HT-29 (cell line): ENCODE measurements around the gene MYH3. TPM values are rescaled to one million over a fixed set of nuclear protein-coding genes. Genes with fewer than 3 reads are reported as not detected.

Source experiments
- DNase-seq: peaks from one replicate; pipeline ENCODE4 v3.0.0-alpha.2; 2015; ENCODE audit warnings: low spot score
- total RNA-seq: library from RNA; depleted of rRNA; stranded (reverse); fragments of >200 nt; shearing (Covaris generic); gene quantifications from 2 replicates; pipeline ENCODE4 v1.2.3, GENCODE V29; 2014

MYH3 gene
- total RNA-seq, 1 experiment from 2014 or later: 0.25 TPM

GRCh38 chr17:10649602-10650001 is 7.5 kb downstream of the MYH3 start:
- DNase-seq: no peak

- DNase-seq: no peak
Observed at GRCh38 chr17:10648956-10649355, 8.2 kb downstream of the MYH3 start.

- DNase-seq: no peak
Observed at GRCh38 chr17:10648381-10648780, 8.7 kb downstream of the MYH3 start.

DNA sequence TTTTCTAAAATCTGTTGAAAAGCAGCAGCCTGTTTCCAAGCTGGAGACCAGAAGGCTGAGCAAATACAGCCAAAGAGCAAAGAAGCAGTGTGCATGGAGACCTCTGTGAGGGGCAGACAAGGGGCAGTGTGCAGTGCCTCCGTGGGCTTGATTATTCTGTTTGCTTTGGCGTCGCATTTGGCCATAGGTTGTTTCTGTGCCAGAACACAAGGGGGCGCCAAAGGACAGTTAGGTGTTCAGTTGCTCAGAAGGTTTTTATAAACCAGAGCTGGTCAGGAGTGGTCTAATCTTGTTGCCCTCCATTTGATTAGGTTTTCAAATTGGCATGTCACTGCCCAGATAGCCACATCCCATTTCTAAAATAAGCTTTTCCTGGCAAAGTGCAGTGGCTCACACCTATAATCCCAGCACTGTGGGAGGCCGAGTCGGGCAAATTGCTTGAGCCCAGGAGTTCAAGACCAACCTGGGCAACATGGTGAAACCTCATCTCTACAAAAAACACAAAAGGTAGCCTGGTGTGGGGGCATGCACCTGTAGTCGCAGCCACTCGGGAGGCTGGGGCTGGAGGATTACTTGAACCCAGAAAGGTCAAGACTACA is 10.6 kb downstream of the MYH3 start:
- DNase-seq: peak; percentile 64

GRCh38 chr17:10640475-10640874 is 16.6 kb downstream of the MYH3 start:
- DNase-seq: no peak

- DNase-seq: no peak
Observed at GRCh38 chr17:10638151-10638550, 19.0 kb downstream of the MYH3 start.

- DNase-seq: no peak
Observed at GRCh38 chr17:10635290-10635689, 21.8 kb downstream of the MYH3 start.

DNA sequence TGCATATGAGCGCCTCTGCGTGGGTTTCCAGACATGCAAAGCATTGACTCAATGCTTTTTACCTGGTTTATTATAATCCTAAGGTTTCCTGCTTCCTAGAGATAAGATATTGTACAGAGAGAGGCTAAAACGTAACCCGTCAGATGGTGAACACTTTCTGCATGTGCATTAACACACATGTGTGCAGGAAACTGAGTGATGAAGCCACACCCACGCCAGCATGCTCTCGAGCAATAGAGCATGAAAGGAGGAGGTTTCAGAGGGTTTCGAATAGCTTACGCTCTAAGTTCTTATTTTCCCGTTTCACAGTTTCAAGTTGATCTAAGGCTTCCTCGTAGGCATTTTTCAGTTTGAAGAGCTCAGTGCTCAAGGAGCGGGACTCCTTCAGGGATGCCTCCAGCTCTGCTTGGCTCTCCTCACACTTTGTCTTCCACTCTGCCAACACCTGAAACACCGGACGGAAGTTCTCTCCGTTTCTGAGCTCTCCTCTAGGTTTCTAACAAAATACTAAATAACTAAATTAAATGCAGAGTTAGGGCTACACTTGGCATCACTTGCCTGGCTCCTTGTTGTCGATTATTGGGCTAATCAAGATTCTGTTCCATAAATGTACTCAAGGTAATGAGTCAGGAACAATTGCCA is 23.2 kb downstream of the MYH3 start:
- DNase-seq: no peak

DNA sequence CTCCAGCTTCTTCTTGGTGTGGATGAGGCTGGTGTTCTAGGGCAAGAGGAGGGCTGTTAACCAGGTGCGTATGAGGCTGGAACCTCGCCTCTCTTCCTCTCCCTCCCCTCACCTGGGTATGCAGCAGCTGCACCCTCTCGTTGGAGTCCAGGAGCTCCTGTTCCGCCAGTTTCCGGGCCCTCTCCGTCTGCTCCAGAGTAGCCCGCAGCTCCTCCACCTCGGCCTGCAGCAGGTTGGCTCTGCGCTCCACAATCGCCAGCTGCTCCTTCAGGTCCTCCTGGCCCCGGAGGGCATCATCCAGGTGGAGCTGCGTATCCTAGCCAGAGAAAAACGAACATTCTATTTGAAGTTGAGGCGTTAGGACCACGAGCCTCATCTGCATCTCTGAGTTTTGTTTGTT is 25.4 kb downstream of the MYH3 start:
- no peak for DNase-seq

- no peak for DNase-seq
Observed at GRCh38 chr17:10631048-10631700, 25.9 kb downstream of the MYH3 start.

DNA sequence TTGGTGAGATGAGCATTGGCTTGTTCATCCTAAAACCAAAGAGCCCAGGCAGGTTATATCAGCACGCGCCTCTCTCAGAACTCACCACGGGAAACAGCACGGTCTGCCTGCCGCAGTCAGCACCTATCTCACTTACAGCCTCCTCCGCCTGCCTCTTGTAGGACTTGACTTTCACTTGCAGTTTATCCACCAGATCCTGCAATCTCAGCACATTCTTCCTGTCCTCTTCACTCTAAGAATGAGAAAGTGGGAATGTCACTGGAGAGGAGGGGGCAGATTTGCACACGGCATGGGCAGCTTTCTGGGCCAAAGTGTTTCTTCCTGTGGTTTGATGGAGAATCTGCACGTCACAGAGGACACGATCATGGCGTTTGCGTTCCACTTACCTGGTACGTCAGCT is 27.4 kb downstream of the MYH3 start:
- DNase-seq: no peak

DNA sequence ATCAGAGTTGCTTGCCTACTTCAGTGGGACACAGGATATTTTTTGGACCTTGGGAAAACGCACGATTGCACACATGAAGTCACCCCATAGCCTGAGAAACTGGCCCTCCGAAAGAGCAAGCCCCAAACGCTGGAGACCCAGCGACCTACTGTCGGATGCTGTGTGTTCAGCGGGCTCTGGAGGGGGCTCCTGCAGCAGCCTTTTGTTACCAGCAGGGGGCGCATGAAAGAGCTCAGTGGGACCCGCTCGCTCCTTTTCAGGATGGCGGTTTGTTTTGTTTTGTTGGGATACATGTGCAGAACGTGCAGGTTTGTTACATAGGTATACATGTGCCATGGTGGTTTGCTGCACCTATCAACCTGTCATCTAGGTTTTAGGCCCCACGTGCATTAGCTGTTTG is 28.4 kb downstream of the MYH3 start:
- DNase-seq: no peak

DNA sequence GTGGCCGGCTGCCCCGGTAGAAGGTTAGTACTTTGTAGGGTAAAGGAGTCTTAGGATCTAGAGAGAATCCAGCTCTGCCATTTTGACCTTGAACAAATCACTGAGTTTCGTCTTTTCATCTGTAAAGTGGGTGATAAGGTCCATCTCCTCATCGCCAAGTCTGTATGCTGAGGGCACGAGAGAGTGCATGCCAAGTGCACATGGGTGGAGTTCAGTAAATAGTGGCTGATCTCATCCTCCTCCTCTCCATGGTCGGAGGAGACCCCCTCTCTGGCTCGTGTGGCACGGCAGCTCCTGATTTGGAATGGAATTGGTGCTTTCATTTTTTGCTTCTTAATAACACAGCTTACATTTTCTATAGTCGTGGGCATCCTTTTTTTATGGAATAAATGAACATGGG is 30.7 kb downstream of the MYH3 start:
- DNase-seq: no peak

GRCh38 chr17:10624969-10625368 is 32.1 kb downstream of the MYH3 start:
- DNase-seq: no peak

DNA sequence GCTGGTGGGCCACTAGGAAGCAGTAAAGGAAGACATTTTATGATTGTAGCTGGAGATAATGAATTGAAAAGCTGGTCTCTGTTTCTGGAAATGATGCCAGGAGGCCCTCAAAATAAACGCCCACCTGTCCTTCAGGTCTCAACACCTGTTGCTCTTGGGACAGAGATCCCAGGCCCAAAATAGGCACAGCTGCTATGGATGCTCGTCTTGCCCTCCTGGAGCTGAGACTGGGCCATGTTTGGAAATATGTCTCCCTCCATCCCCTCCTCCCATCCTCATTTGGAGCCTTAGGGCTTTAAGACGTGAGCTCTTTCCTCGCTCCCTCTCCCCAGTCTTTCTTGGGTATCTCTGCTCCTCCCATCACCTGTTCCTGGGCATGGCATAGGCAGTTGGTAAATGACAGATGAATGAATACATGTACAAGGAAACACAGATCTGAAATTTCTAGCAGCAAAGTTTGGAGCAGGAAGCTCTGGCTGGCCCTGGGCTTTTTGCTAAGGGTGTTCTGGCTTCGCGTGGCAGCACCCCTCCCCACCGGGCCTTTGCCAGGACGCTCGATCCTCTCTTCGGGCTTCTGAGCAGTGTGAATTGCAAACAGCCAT is 33.3 kb downstream of the MYH3 start:
- DNase-seq: no peak

DNA sequence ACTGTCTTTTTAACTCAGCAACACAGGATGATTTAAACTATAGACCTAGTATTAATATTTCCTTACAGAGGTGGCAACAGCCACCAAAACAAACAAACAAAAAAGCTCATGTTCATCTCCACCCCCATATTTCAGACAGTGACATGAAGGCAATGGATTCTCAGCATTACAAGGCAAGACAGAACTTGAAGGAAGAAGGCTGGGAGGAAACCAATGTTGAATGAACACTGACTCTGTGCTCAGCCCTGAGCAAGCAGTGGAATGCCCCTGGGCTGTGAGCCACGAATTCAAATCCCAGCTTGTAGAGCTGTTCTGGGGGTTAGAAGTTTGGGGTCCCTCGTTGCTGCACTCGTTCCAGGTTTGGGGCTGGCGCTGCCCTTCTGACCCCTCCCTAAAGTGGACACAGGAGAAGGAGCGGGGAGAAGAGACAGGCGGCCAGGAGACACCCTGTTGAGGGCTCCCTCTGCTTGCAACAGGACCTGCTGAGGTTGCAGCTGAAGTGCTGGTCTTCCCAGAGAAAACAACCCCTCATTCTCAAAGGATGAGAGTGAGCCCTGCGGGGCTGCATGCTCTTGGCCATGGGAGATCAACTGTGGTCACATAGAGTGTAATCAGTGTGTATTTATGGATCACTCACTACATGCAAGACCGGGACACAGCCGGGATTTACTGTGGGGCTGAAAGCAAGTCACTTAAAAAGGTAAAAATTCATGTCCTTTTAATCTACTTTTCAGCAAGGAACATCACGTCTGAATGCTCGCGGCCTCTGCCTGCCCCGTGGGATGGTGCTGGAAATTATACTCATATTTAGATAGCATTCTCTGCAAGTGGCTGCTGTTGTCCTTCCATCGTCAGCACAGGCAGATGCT is 34.3 kb downstream of the MYH3 start:
- no peak for DNase-seq

GRCh38 chr17:10621397-10621796 is 35.7 kb downstream of the MYH3 start:
- no peak for DNase-seq

- no peak for DNase-seq
Observed at GRCh38 chr17:10620823-10621222, 36.3 kb downstream of the MYH3 start.

DNA sequence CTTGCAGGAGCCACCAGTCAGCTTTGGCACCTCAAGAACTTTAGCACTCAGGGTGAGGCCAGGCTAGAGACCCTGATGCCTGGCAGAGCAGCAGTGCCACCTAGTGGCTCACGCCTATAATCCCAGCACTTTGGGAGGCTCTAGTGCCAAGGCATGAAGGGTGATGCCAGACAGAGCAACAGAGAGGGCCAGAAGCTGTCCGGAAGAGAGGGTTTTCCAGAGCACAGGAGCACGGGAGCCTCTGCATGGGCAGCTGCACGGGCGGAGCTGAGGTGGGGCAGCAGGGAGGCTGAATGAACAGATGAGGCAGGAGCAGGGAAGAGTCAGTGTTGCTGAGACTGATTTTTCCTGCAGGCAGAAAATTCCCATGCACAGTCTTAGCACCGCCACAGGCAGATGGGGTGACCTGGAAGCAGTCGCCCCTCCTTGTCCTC is 38.9 kb downstream of the MYH3 start:
- DNase-seq: peak; percentile 83

DNA sequence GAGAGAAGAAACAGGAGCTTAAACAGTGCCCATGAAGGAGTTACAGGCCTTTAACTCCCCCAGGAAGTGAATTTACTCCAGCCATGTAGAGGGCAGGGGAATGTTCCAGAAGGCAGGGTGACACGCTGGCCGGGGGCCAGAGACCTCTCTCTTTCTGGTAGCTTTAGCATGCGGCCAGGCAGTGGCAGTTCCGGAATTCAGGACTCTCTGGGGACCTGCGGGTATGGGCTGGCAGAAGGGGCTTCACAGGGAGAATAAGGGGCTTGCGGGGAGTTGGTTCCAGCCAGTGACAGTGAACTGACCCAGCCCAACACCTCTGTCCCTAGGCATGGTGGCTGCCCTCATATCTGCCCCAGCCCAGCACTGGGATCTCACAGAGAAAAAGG is 40.0 kb downstream of the MYH3 start:
- no peak for DNase-seq

DNA sequence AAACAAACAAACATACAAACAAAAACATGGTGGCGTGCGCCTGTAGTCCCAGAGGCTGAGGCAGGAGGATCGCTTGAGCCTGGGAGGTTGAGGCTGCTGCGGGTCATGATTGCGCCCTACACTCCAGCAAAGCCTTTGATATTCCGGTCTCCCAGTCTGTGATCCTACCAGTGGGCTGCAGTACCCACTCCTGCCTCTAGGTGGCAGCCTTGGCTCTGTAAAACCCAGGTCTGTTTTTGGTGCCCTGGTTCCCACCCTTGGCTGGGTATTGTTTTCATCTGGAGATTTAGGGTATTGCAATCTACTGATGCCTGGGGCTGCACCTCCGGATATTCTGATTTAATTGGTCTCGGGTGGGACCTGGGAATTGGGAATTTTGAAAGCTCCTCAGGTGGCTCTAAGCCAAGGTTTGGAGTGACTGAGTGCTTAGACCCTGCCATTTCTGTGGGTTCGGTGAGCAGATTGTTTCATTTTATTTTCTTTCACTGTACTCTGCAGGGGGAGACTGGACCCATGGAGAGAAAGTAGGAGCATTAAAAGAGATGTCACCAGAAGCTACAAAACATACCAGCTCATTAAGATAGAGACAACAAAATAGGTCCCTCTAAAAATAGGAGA is 40.5 kb downstream of the MYH3 start:
- DNase-seq: peak; percentile 78
